GM12875 (cell line): ENCODE measurements around the gene PIK3R2.

ENCODE experiments used
- H3K4me3 ChIP-seq: one replicate; pipeline ENCODE4 v1.5.1; 2011; ENCODE audit warnings: low read depth, low read length, control low read depth
- CTCF ChIP-seq: IDR thresholded peaks from 2 replicates; pipeline ENCODE4 v1.5.1; 2011; ENCODE audit warnings: low read depth, mild to moderate bottlenecking, control low read depth, inconsistent platforms, low read length, moderate library complexity, borderline replicate concordance; ENCODE audit not compliant: insufficient read depth

The PIK3R2 gene

GRCh38 chr19:18143902-18144301 lies 9.1 kb upstream of the PIK3R2 start:
- no peak overlapping the region for H3K4me3 ChIP-seq
- TF ChIP-seq CTCF, result no peak

- H3K4me3 ChIP-seq, result no peak overlapping the region
- TF ChIP-seq CTCF, result no peak
Measured at GRCh38 chr19:18144361-18144760, 8.6 kb upstream of the PIK3R2 start.

- H3K4me3 ChIP-seq, result no peak overlapping the region
- TF ChIP-seq CTCF, result no peak
Measured at GRCh38 chr19:18144906-18145305, 8.1 kb upstream of the PIK3R2 start.

- no peak overlapping the region for H3K4me3 ChIP-seq
- TF ChIP-seq CTCF, result no peak
Measured at GRCh38 chr19:18145391-18145999, 7.5 kb upstream of the PIK3R2 start.

- TF ChIP-seq CTCF, result no peak
- no peak overlapping the region for H3K4me3 ChIP-seq
Measured at GRCh38 chr19:18147396-18147795, 5.6 kb upstream of the PIK3R2 start.

GRCh38 chr19:18149596-18149975 lies 3.4 kb upstream of the PIK3R2 start:
- no peak overlapping the region for H3K4me3 ChIP-seq
- TF ChIP-seq CTCF, result no peak

GRCh38 chr19:18150776-18151624 lies 2.0 kb upstream of the PIK3R2 start:
- no peak overlapping the region for H3K4me3 ChIP-seq
- no peak for TF ChIP-seq CTCF
